HG02763 (cell line): ENCODE data around the gene IRAK2.
A peak's percentile ranks its signal among the peaks of the same experiment; 100 is the strongest.
"Not testable (repeated sequence)": the region's sequence is repeated elsewhere in the genome, so short reads cannot be mapped to it uniquely, and the experiment has no call there.

Source experiments
- ATAC-seq: cut with Tn5 transposase; IDR thresholded peaks from one replicate; pipeline ENCODE4 v1.9.1; 2021; ENCODE audit warnings: mild to moderate bottlenecking, moderate library complexity; ENCODE audit not compliant: unreplicated experiment

Gene IRAK2

GRCh38 chr3:10164546-10165393, at the start of gene IRAK2:
Gene IRAK2, plus strand, starts transcription at chr3:10164919. Its CDS starts 36 bp downstream, at chr3:10164955.
- ATAC-seq, result peak; percentile 81

- peak; percentile 96 for ATAC-seq
Observed at GRCh38 chr3:10115326-10116137, 49.2 kb upstream of the IRAK2 start, which contains the start of gene BRK1. Gene BRK1, plus strand, starts transcription at chr3:10115675. Its CDS starts 27 bp downstream, at chr3:10115702.

GRCh38 chr3:10116138-10116460, 48.6 kb upstream of the IRAK2 start:
- peak; percentile 7 for ATAC-seq

- ATAC-seq, result no peak
Observed at GRCh38 chr3:10116928-10117327, 47.8 kb upstream of the IRAK2 start.

GRCh38 chr3:10119376-10119775, 45.3 kb upstream of the IRAK2 start:
- no peak for ATAC-seq

GRCh38 chr3:10121064-10121463, 43.7 kb upstream of the IRAK2 start:
- no peak for ATAC-seq

GRCh38 chr3:10122724-10123123, 42.0 kb upstream of the IRAK2 start:
- no peak for ATAC-seq

- not testable (repeated sequence) for ATAC-seq
Observed at GRCh38 chr3:10135872-10136271, 28.8 kb upstream of the IRAK2 start.

GRCh38 chr3:10136426-10137005, 28.2 kb upstream of the IRAK2 start:
- ATAC-seq, result no peak

- no peak for ATAC-seq
Observed at GRCh38 chr3:10137178-10137577, 27.5 kb upstream of the IRAK2 start.

- ATAC-seq, result no peak
Observed at GRCh38 chr3:10140996-10141546, 23.6 kb upstream of the IRAK2 start.

GRCh38 chr3:10142707-10143560, 21.8 kb upstream of the IRAK2 start:
- no peak for ATAC-seq

GRCh38 chr3:10145685-10146084, 19.0 kb upstream of the IRAK2 start:
- ATAC-seq, result no peak

GRCh38 chr3:10149226-10149625, 15.5 kb upstream of the IRAK2 start:
- ATAC-seq, result no peak

- ATAC-seq, result no peak
Observed at GRCh38 chr3:10150987-10151386, 13.7 kb upstream of the IRAK2 start.

GRCh38 chr3:10154335-10155122, 10.2 kb upstream of the IRAK2 start:
- ATAC-seq, result no peak

GRCh38 chr3:10155123-10155472, 9.6 kb upstream of the IRAK2 start:
- no peak for ATAC-seq

- ATAC-seq, result no peak
Observed at GRCh38 chr3:10155658-10156057, 9.1 kb upstream of the IRAK2 start.

GRCh38 chr3:10157031-10157430, 7.7 kb upstream of the IRAK2 start:
- no peak for ATAC-seq

GRCh38 chr3:10158555-10158954, 6.2 kb upstream of the IRAK2 start:
- not testable (repeated sequence) for ATAC-seq
